Measurements from ENCODE around the gene STOML1.

The STOML1 gene

GRCh38 chr15:74006774-74007639, 14.9 kb upstream of the STOML1 start:
- no peak for TF ChIP-seq CTCF (IDR thresholded peaks at IDR 0.05; ENCODE audit: borderline replicate concordance, control extremely low read depth, extremely low read depth, insufficient read depth, missing control alignments)
- peak; percentile 61 for DNase-seq (ENCODE audit: low spot score)
- in situ Hi-C loops (cut with MboI; ENCODE audit: low sequenced_read_pairs, unreplicated experiment) = no loop called here

GRCh38 chr15:73997986-73998385, 5.9 kb upstream of the STOML1 start:
- DNase-seq (ENCODE audit: low spot score) = no peak
- TF ChIP-seq CTCF (IDR thresholded peaks at IDR 0.05; ENCODE audit: borderline replicate concordance, control extremely low read depth, extremely low read depth, insufficient read depth, missing control alignments) = no peak
- in situ Hi-C loops (cut with MboI; ENCODE audit: low sequenced_read_pairs, unreplicated experiment) = no loop called here

- peak; percentile 62 for DNase-seq (ENCODE audit: low spot score)
- no peak for TF ChIP-seq CTCF (IDR thresholded peaks at IDR 0.05; ENCODE audit: borderline replicate concordance, control extremely low read depth, extremely low read depth, insufficient read depth, missing control alignments)
- in situ Hi-C loops (cut with MboI; ENCODE audit: low sequenced_read_pairs, unreplicated experiment) = no loop called here
These were observed 4.8 kb upstream of the STOML1 start for GRCh38 chr15:73996939-73997338.

GRCh38 chr15:73996267-73996666, 4.2 kb upstream of the STOML1 start:
- no peak for DNase-seq (ENCODE audit: low spot score)
- TF ChIP-seq CTCF (IDR thresholded peaks at IDR 0.05; ENCODE audit: borderline replicate concordance, control extremely low read depth, extremely low read depth, insufficient read depth, missing control alignments) = no peak
- in situ Hi-C loops (cut with MboI; ENCODE audit: low sequenced_read_pairs, unreplicated experiment) = no loop called here

GRCh38 chr15:73994912-73995622, 3.0 kb upstream of the STOML1 start:
- DNase-seq (ENCODE audit: low spot score) = no peak

More at GRCh38 chr15:73994912-73995622, 3.0 kb upstream of the STOML1 start:
- TF ChIP-seq CTCF (IDR thresholded peaks at IDR 0.05; ENCODE audit: borderline replicate concordance, control extremely low read depth, extremely low read depth, insufficient read depth, missing control alignments) = no peak
- in situ Hi-C loops (cut with MboI; ENCODE audit: low sequenced_read_pairs, unreplicated experiment) = no loop called here

All from GM13976 (cell line).